Vagina (tissue), 2 donors: ENCODE measurements around the gene H2AZ2. TPM values are rescaled to one million over a fixed set of nuclear protein-coding genes. Genes with fewer than 3 reads are reported as not detected.

ENCODE experiments used
- DNase-seq, 2 donors: peaks; one replicate each; pipeline ENCODE4 v3.0.0-alpha.2; 2017; ENCODE audit errors: extremely low spot score in 2 of 2
- H3K27ac ChIP-seq: fragments of 200-600 bp; sonication (generic); one replicate; pipeline ENCODE4 v1.5.1; 2019
- H3K27me3 ChIP-seq: fragments of 200-600 bp; sonication (generic); one replicate; pipeline ENCODE4 v1.5.1; 2019
- H3K36me3 ChIP-seq, 2 donors: fragments of 200-600 bp; sonication (generic); one replicate each; pipeline ENCODE4 v1.5.1; 2017 to 2019
- H3K4me1 ChIP-seq: fragments of 200-600 bp; sonication (generic); one replicate; pipeline ENCODE4 v1.5.1; 2019
- H3K4me3 ChIP-seq, 2 donors: fragments of 200-600 bp; sonication (generic); 1 replicate in 1 of 2; 2 replicates in 1 of 2; pipeline ENCODE4 v1.5.1; 2016 to 2019
- H3K9me3 ChIP-seq: fragments of 200-600 bp; sonication (generic); one replicate; pipeline ENCODE4 v1.5.1; 2019
- POLR2A ChIP-seq, 2 donors: fragments of 450-650 bp; IDR thresholded peaks; one replicate each; pipeline ENCODE4 v1.6.1; 2017; ENCODE audit warnings: antibody characterized with exemption in 2 of 2, mild to moderate bottlenecking in 2 of 2, moderate library complexity in 2 of 2
- POLR2AphosphoS5 ChIP-seq, 2 donors: sonication (generic); formaldehyde crosslinking; IDR thresholded peaks; one replicate each; pipeline ENCODE4 v1.9.0; 2017; ENCODE audit warnings: antibody characterized with exemption in 2 of 2, mild to moderate bottlenecking in 2 of 2, low read depth in 1 of 2; ENCODE audit not compliant: insufficient read depth in 1 of 2
- intact Hi-C: fragments of 100-400 bp; cut with DNase I; formaldehyde crosslinking; loops from one replicate; pipeline ENCODE4 v1.15.1; 2023
- total RNA-seq: library from RNA; depleted of rRNA; stranded (reverse); fragments of >200 nt; gene quantifications from one replicate; pipeline ENCODE4 v1.2.3, GENCODE V29; 2016
- TF ChIP-seq, protein P1 (sequence below), 3 experiments: fragments of 450-650 bp in 2 of 3; fragments of 200-600 bp in 1 of 3; sonication (generic) in 1 of 3; IDR thresholded peaks; one replicate each; pipeline ENCODE4 v1.5.1; 2017 to 2019; ENCODE audit warnings: antibody characterized with exemption in 3 of 3, mild to moderate bottlenecking in 2 of 3, moderate library complexity in 2 of 3

Gene H2AZ2
- total RNA-seq, 1 donor from 2014 or later, result 97.5 TPM

DNA sequence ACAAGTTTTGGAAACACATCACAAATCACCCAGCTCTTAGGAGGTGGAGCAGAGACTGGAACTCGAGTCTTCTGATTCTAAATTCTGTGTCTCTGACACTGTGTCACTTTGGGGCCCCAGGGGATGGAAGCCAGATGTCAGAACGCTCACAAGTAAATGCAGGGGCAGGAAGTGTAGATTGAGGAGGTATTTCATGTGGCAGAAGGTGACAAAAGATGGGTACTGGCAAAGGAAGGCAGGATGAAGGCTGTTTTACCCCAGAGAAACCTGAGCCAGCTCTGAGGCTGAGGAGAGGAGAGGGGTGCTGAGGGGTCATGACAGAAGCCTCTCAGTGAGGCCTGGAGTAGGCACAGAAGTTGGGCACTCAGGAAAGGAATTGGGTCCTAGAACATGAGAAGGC lies 43.5 kb upstream of the H2AZ2 start:
- H3K27me3 ChIP-seq, result no peaks in the 10 kb centered on the region
- intact Hi-C loops, result no loop called here
- H3K4me3 ChIP-seq, result no peak overlapping the region
- H3K9me3 ChIP-seq, result no peaks in the 10 kb centered on the region
- TF ChIP-seq POLR2AphosphoS5 (IDR thresholded peaks at IDR 0.05; ENCODE audit: insufficient read depth in 1 of 2, low read depth in 1 of 2), result no peak
- no peaks in the 10 kb centered on the region for H3K36me3 ChIP-seq
- no peak for DNase-seq
- no peak overlapping the region for H3K27ac ChIP-seq
- peaks cover 3% of the 10 kb centered on the region for H3K4me1 ChIP-seq

- H3K9me3 ChIP-seq, result no peaks in the 10 kb centered on the region
- H3K4me1 ChIP-seq, result peaks cover 14% of the 10 kb centered on the region
- H3K36me3 ChIP-seq, result no peaks in the 10 kb centered on the region
- DNase-seq, result no peak
- H3K27ac ChIP-seq, result no peak overlapping the region
- no peaks in the 10 kb centered on the region for H3K27me3 ChIP-seq
- TF ChIP-seq POLR2AphosphoS5 (IDR thresholded peaks at IDR 0.05; ENCODE audit: insufficient read depth in 1 of 2, low read depth in 1 of 2), result no peak
- TF ChIP-seq, protein P1, sequence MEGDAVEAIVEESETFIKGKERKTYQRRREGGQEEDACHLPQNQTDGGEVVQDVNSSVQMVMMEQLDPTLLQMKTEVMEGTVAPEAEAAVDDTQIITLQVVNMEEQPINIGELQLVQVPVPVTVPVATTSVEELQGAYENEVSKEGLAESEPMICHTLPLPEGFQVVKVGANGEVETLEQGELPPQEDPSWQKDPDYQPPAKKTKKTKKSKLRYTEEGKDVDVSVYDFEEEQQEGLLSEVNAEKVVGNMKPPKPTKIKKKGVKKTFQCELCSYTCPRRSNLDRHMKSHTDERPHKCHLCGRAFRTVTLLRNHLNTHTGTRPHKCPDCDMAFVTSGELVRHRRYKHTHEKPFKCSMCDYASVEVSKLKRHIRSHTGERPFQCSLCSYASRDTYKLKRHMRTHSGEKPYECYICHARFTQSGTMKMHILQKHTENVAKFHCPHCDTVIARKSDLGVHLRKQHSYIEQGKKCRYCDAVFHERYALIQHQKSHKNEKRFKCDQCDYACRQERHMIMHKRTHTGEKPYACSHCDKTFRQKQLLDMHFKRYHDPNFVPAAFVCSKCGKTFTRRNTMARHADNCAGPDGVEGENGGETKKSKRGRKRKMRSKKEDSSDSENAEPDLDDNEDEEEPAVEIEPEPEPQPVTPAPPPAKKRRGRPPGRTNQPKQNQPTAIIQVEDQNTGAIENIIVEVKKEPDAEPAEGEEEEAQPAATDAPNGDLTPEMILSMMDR (IDR thresholded peaks at IDR 0.05), result no peak
- TF ChIP-seq POLR2A (IDR thresholded peaks at IDR 0.05), result no peak
- H3K4me3 ChIP-seq, result no peak overlapping the region
- intact Hi-C loops, result loop anchor here (1.0 to 10.0 kb wide), 2 partner anchors 10 to 96 kb away; no protein-coding TSS in a partner anchor
Measured at GRCh38 chr7:44889086-44889781, 41.3 kb upstream of the H2AZ2 start.

- no peak overlapping the region for H3K4me3 ChIP-seq
- intact Hi-C loops, result loop anchor here (10.0 kb wide), 1 partner anchor 98 kb away; no protein-coding TSS in a partner anchor
- no peaks in the 10 kb centered on the region for H3K9me3 ChIP-seq
- no peak for TF ChIP-seq POLR2AphosphoS5 (IDR thresholded peaks at IDR 0.05; ENCODE audit: insufficient read depth in 1 of 2, low read depth in 1 of 2)
- TF ChIP-seq, protein P1 (IDR thresholded peaks at IDR 0.05), result no peak
- TF ChIP-seq POLR2A (IDR thresholded peaks at IDR 0.05), result no peak
- no peak overlapping the region for H3K27ac ChIP-seq
- no peaks in the 10 kb centered on the region for H3K36me3 ChIP-seq
- no peaks in the 10 kb centered on the region for H3K27me3 ChIP-seq
- DNase-seq, result no peak
- peaks cover 33% of the 10 kb centered on the region for H3K4me1 ChIP-seq
Measured at GRCh38 chr7:44887293-44887692, 39.4 kb upstream of the H2AZ2 start.

- peak; percentile 44 to 97 for TF ChIP-seq POLR2AphosphoS5 (IDR thresholded peaks at IDR 0.05; ENCODE audit: insufficient read depth in 1 of 2, low read depth in 1 of 2)
- peak; percentile 71 to 93 for TF ChIP-seq POLR2A (IDR thresholded peaks at IDR 0.05)
- TF ChIP-seq, protein P1 (IDR thresholded peaks at IDR 0.05), result peak in 1 of 3 experiments; percentile 6
- H3K27ac ChIP-seq, result peak within 1 kb of the TSS; percentile 96
- H3K9me3 ChIP-seq, result no peaks in the 10 kb centered on the region
- peak within 1 kb of the TSS; percentile 80 to 96 for H3K4me3 ChIP-seq
- peaks cover 49% of the 10 kb centered on the region for H3K4me1 ChIP-seq
- peak in 1 of 2 donors; percentile 94 for DNase-seq
- no peaks in the 10 kb centered on the region for H3K36me3 ChIP-seq
- no peaks in the 10 kb centered on the region for H3K27me3 ChIP-seq
- intact Hi-C loops, result loop anchor here (10.0 kb wide), 1 partner anchor 99 kb away; no protein-coding TSS in a partner anchor
Measured at GRCh38 chr7:44885394-44886317, 37.8 kb upstream of the H2AZ2 start, which contains the start of gene PURB. TSS of gene PURB (minus strand) at chr7:44885530. CDS start at chr7:44885348, 182 bp downstream.

- Histone ChIP-seq H3K36me3 (peaks cover 0 to 4% of the 10 kb centered on the region in 2 donors), H3K9me3 (no peaks in the 10 kb centered on the region), H3K4me3 (peak overlapping the region; percentile 80 to 96), H3K4me1 (peaks cover 58% of the 10 kb centered on the region), H3K27me3 (no peaks in the 10 kb centered on the region), H3K27ac (peak overlapping the region; percentile 95)
- intact Hi-C loops, result loop anchor here (10.0 kb wide), 1 partner anchor 100 kb away; no protein-coding TSS in a partner anchor
- DNase-seq, result no peak
- TF ChIP-seq POLR2AphosphoS5 (IDR thresholded peaks at IDR 0.05; ENCODE audit: insufficient read depth in 1 of 2, low read depth in 1 of 2) (no peak), POLR2A (IDR thresholded peaks at IDR 0.05) (no peak)
- TF ChIP-seq, protein P1 (IDR thresholded peaks at IDR 0.05), result no peak
Measured at GRCh38 chr7:44884621-44885393, 36.9 kb upstream of the H2AZ2 start.
